B cell (primary cell): ENCODE data around the gene SPG7. TPM values are rescaled to one million over a fixed set of nuclear protein-coding genes. Genes with fewer than 3 reads are reported as not detected.

Experiments
- ATAC-seq: fragments of 200-7000 bp; cut with Tn5 transposase; one replicate; pipeline ENCODE4 v1.10.0; 2021; ENCODE audit warnings: low read depth, mild to moderate bottlenecking, moderate number of reproducible peaks, moderate library complexity
- CTCF ChIA-PET: fragments of 350-600 bp; sonication (Branson Sonifier 250); formaldehyde crosslinking; loops from one replicate; lab custom pipeline; 2021; ENCODE audit warnings: antibody characterized with exemption, inconsistent platforms; lab: Charles Lee
- POLR2A ChIA-PET: fragments of 350-600 bp; sonication (Branson Sonifier 250); formaldehyde crosslinking; loops from one replicate; lab custom pipeline; 2021; ENCODE audit warnings: antibody characterized with exemption; lab: Charles Lee
- DNase-seq: peaks from one replicate; pipeline ENCODE4 v3.0.0; 2013
- H2AFZ ChIP-seq: 2 replicates; pipeline ENCODE4 v1.6.1; 2012; ENCODE audit warnings: mild to moderate bottlenecking, low read depth, low read length; ENCODE audit not compliant: insufficient read depth, poor library complexity, severe bottlenecking
- H3K27ac ChIP-seq, 2 donors: 1 replicate in 1 of 2; 2 replicates in 1 of 2; pipeline ENCODE4 v1.5.1; 2012 to 2013; ENCODE audit warnings: low read length in 2 of 2, mild to moderate bottlenecking in 2 of 2, moderate library complexity in 1 of 2
- H3K27me3 ChIP-seq, 4 experiments: fragments of 200-600 bp in 1 of 4; sonication (generic) in 1 of 4; replicated peaks in 1 of 4; 1 replicate in 2 of 4; 2 replicates in 2 of 4; pipeline versions ENCODE4 v1.6.1 to v1.7.0; 2013 to 2016; ENCODE audit warnings: low read length in 3 of 4, mild to moderate bottlenecking in 2 of 4, mixed read lengths in 1 of 4, moderate library complexity in 1 of 4; ENCODE audit not compliant: insufficient read depth in 4 of 4, control insufficient read depth in 3 of 4; ENCODE audit errors: control extremely low read depth in 1 of 4
- H3K36me3 ChIP-seq, 2 experiments: replicated peaks in 1 of 2; 1 replicate in 1 of 2; 2 replicates in 1 of 2; pipeline versions ENCODE4 v1.6.1 to v1.7.1; 2013; ENCODE audit warnings: low read length in 1 of 2; ENCODE audit not compliant: insufficient read depth in 2 of 2, control insufficient read depth in 1 of 2; ENCODE audit errors: control extremely low read depth in 1 of 2, extremely low read depth in 1 of 2
- H3K4me1 ChIP-seq, 2 donors: fragments of 200-600 bp in 1 of 2; sonication (generic) in 1 of 2; 1 replicate in 1 of 2; 2 replicates in 1 of 2; pipeline versions ENCODE4 v1.5.1 to v1.6.1; 2013 to 2017; ENCODE audit warnings: low read length in 2 of 2; ENCODE audit not compliant: control insufficient read depth in 2 of 2, insufficient read depth in 2 of 2
- H3K4me2 ChIP-seq: replicated peaks from 2 replicates; pipeline ENCODE3; 2012; ENCODE audit warnings: mild to moderate bottlenecking, low read depth, low read length; ENCODE audit not compliant: poor library complexity, severe bottlenecking
- H3K4me3 ChIP-seq, 5 experiments: fragments of 200-600 bp in 1 of 5; sonication (generic) in 1 of 5; 1 replicate in 3 of 5; 2 replicates in 2 of 5; pipeline versions ENCODE4 v1.5.1 to v1.7.0; 2011 to 2016; ENCODE audit warnings: low read length in 4 of 5, mild to moderate bottlenecking in 4 of 5, low read depth in 2 of 5, control low read depth in 1 of 5, moderate library complexity in 1 of 5; ENCODE audit not compliant: insufficient read depth in 1 of 5; ENCODE audit errors: control extremely low read depth in 1 of 5, extremely low read depth in 1 of 5
- H3K79me2 ChIP-seq: fragments of 200-600 bp; sonication (generic); one replicate; pipeline ENCODE4 v1.6.0; 2016; ENCODE audit warnings: low read length; ENCODE audit not compliant: control insufficient read depth, insufficient read depth
- H3K9ac ChIP-seq: fragments of 200-600 bp; sonication (generic); 2 replicates; pipeline ENCODE4 v1.6.1; 2017; ENCODE audit warnings: mild to moderate bottlenecking, low read length, moderate library complexity
- H3K9me3 ChIP-seq, 3 donors: one replicate each; pipeline versions ENCODE4 v1.6.1 to v1.7.1; 2013; ENCODE audit warnings: low read length in 2 of 3; ENCODE audit not compliant: control insufficient read depth in 2 of 3, insufficient read depth in 1 of 3; ENCODE audit errors: control extremely low read depth in 1 of 3
- H4K20me1 ChIP-seq: 2 replicates; pipeline ENCODE4 v1.6.0; 2012; ENCODE audit warnings: mild to moderate bottlenecking, low read length; ENCODE audit not compliant: insufficient read depth, control insufficient read depth, poor library complexity, severe bottlenecking
- H3K27ac Mint-ChIP-seq: one replicate; pipeline ENCODE4 v1.8.0; 2021; ENCODE audit warnings: mixed read lengths
- H3K27me3 Mint-ChIP-seq: one replicate; pipeline ENCODE4 v1.8.0; 2021; ENCODE audit warnings: mixed read lengths
- H3K4me1 Mint-ChIP-seq: one replicate; pipeline ENCODE4 v1.8.0; 2021; ENCODE audit warnings: mixed read lengths
- H3K4me3 Mint-ChIP-seq: one replicate; pipeline ENCODE4 v1.8.0; 2021; ENCODE audit warnings: mixed read lengths
- H3K9me3 Mint-ChIP-seq: one replicate; pipeline ENCODE4 v1.8.0; 2022; ENCODE audit warnings: mixed read lengths; ENCODE audit not compliant: insufficient read depth
- CTCF ChIP-seq: fragments of 200-600 bp; IDR thresholded peaks from one replicate; pipeline ENCODE4 v1.8.0; 2022; ENCODE audit warnings: antibody characterized with exemption, mild to moderate bottlenecking
- EZH2 ChIP-seq: IDR thresholded peaks from 2 replicates; pipeline ENCODE4 v1.6.1; 2012; ENCODE audit warnings: borderline replicate concordance, low read depth, mild to moderate bottlenecking, moderate library complexity, low read length; ENCODE audit not compliant: insufficient read depth, poor library complexity, severe bottlenecking
- WGBS: methylation state at CpG from one replicate; pipeline ENCODE4 v1.1.5; 2013; ENCODE audit warnings: missing lambda C conversion rate; ENCODE audit not compliant: insufficient coverage; 5-methylcytosine and 5-hydroxymethylcytosine counted together
- intact Hi-C: fragments of 100-400 bp; cut with micrococcal nuclease; formaldehyde crosslinking; loops from one replicate; pipeline ENCODE4 v1.10.0; 2022
- polyA plus RNA-seq: library from polyadenylated mRNA; depleted of rRNA; stranded (reverse); fragments of >200 nt; gene quantifications from 2 replicates; pipeline ENCODE4 v1.2.3, GENCODE V29; 2012
- total RNA-seq, 2 donors: library from RNA; stranded (reverse); fragments of 120-200 nt in 1 of 2; gene quantifications; 1 replicate in 1 of 2; 2 replicates in 1 of 2; pipeline versions ENCODE4 v1.2.3 to v1.2.4, GENCODE V29; 2013 to 2022

Gene SPG7
- total and polyA plus RNA-seq, 2 donors (not counting 1 experiment from before 2014, with no cell fraction given), result 146 to 157 TPM

- no peak overlapping the region for H3K9ac ChIP-seq
- H3K36me3 ChIP-seq, result no peaks in the 10 kb centered on the region
- H3K4me1 ChIP-seq, result peaks cover 7 to 10% of the 10 kb centered on the region in 2 donors
- no peak overlapping the region for H2AFZ ChIP-seq
- Mint-ChIP-seq H3K9me3 (no peaks in the 10 kb centered on the region), H3K27me3 (peaks cover 4% of the 10 kb centered on the region), H3K4me1 (peaks cover 7% of the 10 kb centered on the region), H3K27ac (no peak overlapping the region), H3K4me3 (no peak overlapping the region)
- H3K9me3 ChIP-seq, result no peaks in the 10 kb centered on the region
- no peak for DNase-seq
- CTCF ChIA-PET, result no interaction called here
- H3K79me2 ChIP-seq, result no peaks in the 10 kb centered on the region
- intact Hi-C loops, result no loop called here
- H3K27ac ChIP-seq, result no peak overlapping the region
- no peak overlapping the region for H3K4me2 ChIP-seq
- H4K20me1 ChIP-seq, result no peaks in the 10 kb centered on the region
- POLR2A ChIA-PET, result no interaction called here
- H3K4me3 ChIP-seq, result no peak overlapping the region
- 100% methylated on average over 1 of the region's 14 CpGs for WGBS
- H3K27me3 ChIP-seq, result peaks cover 0 to 14% (median 0%) of the 10 kb centered on the region in 4 experiments
- TF ChIP-seq CTCF, result no peak
- TF ChIP-seq EZH2, result no peak
- ATAC-seq, result no peak
Measured at GRCh38 chr16:89598199-89598598, 90.0 kb downstream of the SPG7 start.

GRCh38 chr16:89599451-89599858 is 91.3 kb downstream of the SPG7 start:
- H3K27ac Mint-ChIP-seq, result no peak overlapping the region
- H3K4me3 Mint-ChIP-seq, result no peak overlapping the region

More at GRCh38 chr16:89599451-89599858, 91.3 kb downstream of the SPG7 start:
- H3K4me1 ChIP-seq, result peaks cover 7 to 10% of the 10 kb centered on the region in 2 donors
- H3K4me2 ChIP-seq, result no peak overlapping the region
- Mint-ChIP-seq H3K4me1 (peaks cover 7% of the 10 kb centered on the region), H3K27me3 (peaks cover 4% of the 10 kb centered on the region), H3K9me3 (no peaks in the 10 kb centered on the region)
- no peak overlapping the region for H3K4me3 ChIP-seq
- DNase-seq, result no peak
- ChIA-PET POLR2A (no interaction called here), CTCF (interaction anchor here (0.7 kb wide), 1 partner anchor 261 kb away, joined by 3 read pairs; no protein-coding TSS in a partner anchor)
- no peak overlapping the region for H2AFZ ChIP-seq
- no peak for ATAC-seq
- no peaks in the 10 kb centered on the region for H3K79me2 ChIP-seq
- H3K27ac ChIP-seq, result no peak overlapping the region
- H3K36me3 ChIP-seq, result no peaks in the 10 kb centered on the region
- TF ChIP-seq CTCF, result peak; percentile 14
- no peak for TF ChIP-seq EZH2
- no peaks in the 10 kb centered on the region for H3K9me3 ChIP-seq
- WGBS, result 37% methylated on average over 8 of the region's 8 CpGs
- intact Hi-C loops, result no loop called here
- no peak overlapping the region for H3K9ac ChIP-seq
- H3K27me3 ChIP-seq, result peaks cover 0 to 14% (median 0%) of the 10 kb centered on the region in 4 experiments
- no peaks in the 10 kb centered on the region for H4K20me1 ChIP-seq
